HFF-Myc (cell line): Measurements from ENCODE around the gene CCDC90B.
"Not testable (repeated sequence)": the region's sequence is repeated elsewhere in the genome, so short reads cannot be mapped to it uniquely, and the experiment has no call there.

Experiments
- DNase-seq: peaks from one replicate; pipeline ENCODE4 v3.0.0-alpha.2; 2011; ENCODE audit warnings: low read depth; ENCODE audit errors: extremely low read depth
- H3K4me3 ChIP-seq: replicated peaks from 2 replicates; pipeline ENCODE4 v1.5.1; 2011; ENCODE audit warnings: low read depth, mild to moderate bottlenecking, control low read depth, low read length
- TF ChIP-seq, protein P1 (sequence below): IDR thresholded peaks from 2 replicates; pipeline ENCODE4 v1.5.1; 2012; ENCODE audit warnings: mild to moderate bottlenecking, low read depth, low read length, control low read depth; ENCODE audit errors: missing control alignments

Gene CCDC90B

DNA sequence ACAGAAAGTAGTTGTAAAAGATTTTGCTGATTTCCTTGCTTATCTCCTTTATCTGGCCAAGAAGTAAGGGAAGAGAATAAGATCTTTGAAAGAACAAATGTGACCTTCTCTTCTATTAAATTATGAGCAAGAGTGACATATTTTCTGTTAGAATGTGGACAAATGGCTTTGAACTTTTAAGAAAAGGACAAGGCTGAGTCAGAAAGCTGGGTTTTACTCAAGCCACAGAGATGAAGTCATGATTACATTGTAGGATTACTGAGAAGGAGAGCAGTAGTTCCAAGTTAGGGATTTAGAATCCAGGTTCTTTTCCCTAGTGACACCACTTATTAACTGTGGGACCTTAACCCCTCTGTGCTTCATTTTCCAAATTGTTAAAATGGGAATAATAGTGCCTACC, 13.5 kb downstream of the CCDC90B start:
- TF ChIP-seq, protein P1, sequence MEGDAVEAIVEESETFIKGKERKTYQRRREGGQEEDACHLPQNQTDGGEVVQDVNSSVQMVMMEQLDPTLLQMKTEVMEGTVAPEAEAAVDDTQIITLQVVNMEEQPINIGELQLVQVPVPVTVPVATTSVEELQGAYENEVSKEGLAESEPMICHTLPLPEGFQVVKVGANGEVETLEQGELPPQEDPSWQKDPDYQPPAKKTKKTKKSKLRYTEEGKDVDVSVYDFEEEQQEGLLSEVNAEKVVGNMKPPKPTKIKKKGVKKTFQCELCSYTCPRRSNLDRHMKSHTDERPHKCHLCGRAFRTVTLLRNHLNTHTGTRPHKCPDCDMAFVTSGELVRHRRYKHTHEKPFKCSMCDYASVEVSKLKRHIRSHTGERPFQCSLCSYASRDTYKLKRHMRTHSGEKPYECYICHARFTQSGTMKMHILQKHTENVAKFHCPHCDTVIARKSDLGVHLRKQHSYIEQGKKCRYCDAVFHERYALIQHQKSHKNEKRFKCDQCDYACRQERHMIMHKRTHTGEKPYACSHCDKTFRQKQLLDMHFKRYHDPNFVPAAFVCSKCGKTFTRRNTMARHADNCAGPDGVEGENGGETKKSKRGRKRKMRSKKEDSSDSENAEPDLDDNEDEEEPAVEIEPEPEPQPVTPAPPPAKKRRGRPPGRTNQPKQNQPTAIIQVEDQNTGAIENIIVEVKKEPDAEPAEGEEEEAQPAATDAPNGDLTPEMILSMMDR, result no peak
- no peak for DNase-seq

DNA sequence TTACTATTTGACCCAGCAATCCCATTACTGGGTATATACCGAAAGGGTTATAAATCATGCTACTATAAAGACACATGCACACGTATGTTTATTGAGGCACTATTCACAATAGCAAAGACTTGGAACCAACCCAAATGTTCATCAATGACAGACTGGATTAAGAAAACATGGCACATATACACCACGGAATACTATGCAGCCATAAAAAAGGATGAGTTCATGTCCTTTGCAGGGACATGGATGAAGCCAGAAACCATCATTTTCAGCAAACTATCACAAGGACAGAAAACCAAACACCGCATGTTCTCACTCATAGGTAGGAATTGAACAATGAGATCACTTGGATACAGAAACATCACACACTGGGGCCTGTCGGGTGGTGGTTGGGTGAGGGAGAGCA, 14.4 kb downstream of the CCDC90B start:
- H3K4me3 ChIP-seq, DNase-seq: not testable (repeated sequence)

More for the DNA sequence above, 13.5 kb downstream of the CCDC90B start:
- no peak overlapping the region for H3K4me3 ChIP-seq

DNA sequence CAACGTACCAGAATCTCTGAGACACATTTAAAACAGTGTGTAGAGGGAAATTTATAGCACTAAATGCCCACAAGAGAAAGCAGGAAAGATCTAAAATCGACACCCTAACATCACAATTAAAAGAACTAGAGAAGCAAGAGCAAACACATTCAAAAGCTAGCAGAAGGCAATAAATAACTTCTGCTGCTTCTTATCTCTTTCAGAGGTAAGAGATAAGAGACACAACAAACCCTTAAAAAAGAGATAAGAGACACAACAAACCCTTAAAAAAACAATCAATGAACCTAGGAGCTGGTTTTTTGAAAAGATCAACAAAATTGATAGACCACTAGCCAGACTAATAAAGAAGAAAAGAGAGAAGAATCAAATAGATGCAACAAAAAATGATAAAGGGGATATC, 17.1 kb downstream of the CCDC90B start:
- not testable (repeated sequence) for H3K4me3 ChIP-seq, DNase-seq

DNA sequence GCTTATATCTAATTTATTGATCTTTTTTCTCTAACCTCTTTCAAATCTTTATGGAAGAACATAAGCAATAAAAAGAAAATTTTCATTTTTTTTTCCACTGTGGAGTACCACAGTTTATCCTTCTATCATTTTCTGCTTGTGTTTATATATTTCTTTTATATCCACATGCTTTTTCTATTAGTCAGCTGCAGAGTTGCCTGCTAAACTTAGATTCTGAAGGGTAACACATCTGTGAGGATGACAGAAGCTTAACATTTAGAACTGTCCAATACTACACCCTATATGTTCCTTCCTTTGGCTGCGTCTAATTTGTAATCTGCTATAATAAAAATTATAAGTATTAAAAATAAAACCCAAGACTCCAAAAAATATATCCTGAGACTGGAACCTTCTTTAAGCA, 20.8 kb downstream of the CCDC90B start:
- TF ChIP-seq, protein P1, result no peak
- H3K4me3 ChIP-seq, result no peak overlapping the region
- DNase-seq, result no peak

DNA sequence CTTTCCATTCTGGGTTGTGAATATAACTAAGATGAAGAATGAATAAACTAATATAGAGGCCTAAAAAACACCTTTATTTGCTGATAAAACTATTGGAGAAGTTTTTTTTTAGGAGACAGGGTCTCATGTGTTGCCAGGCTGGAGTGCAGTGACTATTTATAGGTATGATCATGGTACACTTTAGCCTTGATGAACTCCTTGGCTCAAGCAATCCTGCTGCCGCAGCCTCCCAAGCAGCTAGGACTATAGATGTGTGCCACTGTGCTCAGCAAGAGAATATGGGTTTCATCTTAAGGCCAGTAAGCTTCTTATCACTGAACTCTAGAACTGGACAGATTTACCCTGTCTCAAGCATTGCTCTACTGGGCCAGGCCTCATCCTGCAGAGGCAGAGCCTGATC, 26.6 kb downstream of the CCDC90B start:
- H3K4me3 ChIP-seq, result no peak overlapping the region
- TF ChIP-seq, protein P1, result no peak
- no peak for DNase-seq

DNA sequence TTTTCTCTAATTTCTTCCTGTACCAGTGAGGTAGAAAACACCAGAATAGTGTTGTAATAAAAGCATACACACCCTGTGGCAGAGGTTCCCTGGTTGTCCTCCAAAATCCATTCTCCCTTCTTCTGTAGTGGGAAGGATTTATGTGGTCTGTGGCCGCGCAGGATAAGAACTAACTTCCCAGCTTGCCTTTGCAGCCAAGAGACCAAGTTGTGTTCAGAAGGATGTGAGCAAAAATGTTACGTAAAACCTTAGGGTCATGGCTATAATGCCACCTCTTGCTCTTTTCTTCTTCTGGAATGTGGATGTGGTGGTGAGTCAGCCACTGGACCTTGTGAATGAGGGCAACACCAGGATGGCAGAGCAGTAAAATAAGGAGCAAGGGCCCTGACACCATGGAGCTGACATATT, 28.4 kb downstream of the CCDC90B start:
- H3K4me3 ChIP-seq, result no peak overlapping the region
- TF ChIP-seq, protein P1, result no peak
- DNase-seq, result peak; percentile 38

DNA sequence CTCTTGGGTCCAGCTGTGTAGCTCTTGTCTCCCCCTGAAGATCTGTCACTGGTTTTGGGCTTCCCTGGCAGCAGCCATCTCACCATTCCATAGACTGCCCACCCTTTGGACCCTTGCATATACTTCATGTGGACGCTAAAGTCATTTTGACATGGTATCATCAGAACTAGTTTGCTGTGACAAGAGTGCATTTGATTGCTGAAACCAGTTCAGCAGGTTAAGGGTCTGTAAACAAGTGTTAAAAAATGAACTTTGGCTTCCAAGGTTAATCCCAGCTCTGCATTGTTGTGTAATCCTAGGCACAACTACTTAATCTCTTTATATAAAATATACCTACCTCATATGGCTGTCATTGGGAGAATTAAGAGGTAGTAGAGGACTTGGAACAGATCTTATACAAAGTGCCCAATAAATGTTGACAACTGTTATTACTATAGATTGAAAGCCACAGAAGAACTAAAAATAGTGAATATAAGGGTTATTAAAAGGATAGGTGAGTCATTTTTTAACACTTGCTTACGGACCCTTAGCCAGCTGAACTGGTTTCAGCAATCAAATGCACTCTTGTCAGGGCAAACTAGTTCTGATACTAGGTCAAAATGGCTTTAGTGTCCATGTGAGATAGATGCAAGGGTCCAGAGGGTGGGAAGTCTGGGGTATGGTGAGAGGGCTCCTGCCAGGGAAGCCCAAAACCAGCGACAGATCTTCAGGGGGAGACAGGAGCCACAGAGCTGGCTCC, 29.4 kb downstream of the CCDC90B start:
- TF ChIP-seq, protein P1, result no peak
- H3K4me3 ChIP-seq, result no peak overlapping the region
- DNase-seq, result no peak

DNA sequence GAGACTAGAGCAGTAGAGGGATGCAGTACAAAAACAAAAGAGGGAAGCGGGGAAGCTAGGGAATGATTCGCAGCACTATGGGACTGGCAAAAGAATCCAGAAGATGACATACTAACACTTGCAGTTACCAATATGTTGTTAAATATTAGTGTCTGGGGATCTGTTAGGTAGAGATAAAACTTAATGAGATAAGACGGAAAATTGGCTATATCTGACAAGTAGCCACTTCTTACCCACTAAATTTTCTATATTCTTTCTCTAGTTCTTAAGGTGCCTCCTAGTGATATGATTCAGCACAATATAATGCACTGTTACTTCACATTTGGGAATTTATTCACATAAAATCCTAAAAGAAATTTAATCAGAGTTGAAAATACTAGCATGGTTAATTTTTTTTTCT, 30.8 kb downstream of the CCDC90B start:
- H3K4me3 ChIP-seq, result no peak overlapping the region
- no peak for DNase-seq
- TF ChIP-seq, protein P1, result no peak
